IPS DF 4.7 (cell line): ENCODE results near the gene PLXDC2.

ENCODE experiments used
- DNase-seq: peaks from one replicate; pipeline ENCODE4 v3.0.0-alpha.2; 2013; ENCODE audit warnings: low spot score; ENCODE audit errors: extremely low read depth

The PLXDC2 gene

GRCh38 chr10:19935176-19935575 lies 118.9 kb downstream of the PLXDC2 start:
- DNase-seq, result no peak

GRCh38 chr10:19936289-19936688 lies 120.1 kb downstream of the PLXDC2 start:
- no peak for DNase-seq

- DNase-seq, result no peak
Measured at GRCh38 chr10:19937989-19938388, 121.8 kb downstream of the PLXDC2 start.

- no peak for DNase-seq
Measured at GRCh38 chr10:19941206-19941880, 125.1 kb downstream of the PLXDC2 start.

GRCh38 chr10:19944911-19945663 lies 128.9 kb downstream of the PLXDC2 start:
- DNase-seq, result no peak

- no peak for DNase-seq
Measured at GRCh38 chr10:19946245-19946644, 130.0 kb downstream of the PLXDC2 start.

GRCh38 chr10:19946791-19947190 lies 130.6 kb downstream of the PLXDC2 start:
- no peak for DNase-seq

GRCh38 chr10:19947215-19947614 lies 131.0 kb downstream of the PLXDC2 start:
- DNase-seq, result no peak

GRCh38 chr10:19947656-19948055 lies 131.4 kb downstream of the PLXDC2 start:
- no peak for DNase-seq

GRCh38 chr10:19952224-19953010 lies 136.2 kb downstream of the PLXDC2 start:
- no peak for DNase-seq

GRCh38 chr10:19954601-19955000 lies 138.4 kb downstream of the PLXDC2 start:
- no peak for DNase-seq

- DNase-seq, result no peak
Measured at GRCh38 chr10:19956516-19957032, 140.3 kb downstream of the PLXDC2 start.

- DNase-seq, result no peak
Measured at GRCh38 chr10:19958787-19959186, 142.6 kb downstream of the PLXDC2 start.

GRCh38 chr10:19961076-19962053 lies 145.1 kb downstream of the PLXDC2 start:
- no peak for DNase-seq

GRCh38 chr10:19964625-19965024 lies 148.4 kb downstream of the PLXDC2 start:
- DNase-seq, result no peak

GRCh38 chr10:19966751-19967150 lies 150.5 kb downstream of the PLXDC2 start:
- no peak for DNase-seq

- no peak for DNase-seq
Measured at GRCh38 chr10:19967981-19968380, 151.7 kb downstream of the PLXDC2 start.

GRCh38 chr10:19968745-19969144 lies 152.5 kb downstream of the PLXDC2 start:
- no peak for DNase-seq

- DNase-seq, result no peak
Measured at GRCh38 chr10:19970256-19970655, 154.0 kb downstream of the PLXDC2 start.

GRCh38 chr10:19970717-19971116 lies 154.5 kb downstream of the PLXDC2 start:
- DNase-seq, result no peak
